ENCODE data around the gene SCIN.
"Not testable (repeated sequence)": the region's sequence is repeated elsewhere in the genome, so short reads cannot be mapped to it uniquely, and the experiment has no call there.

Gene SCIN

GRCh38 chr7:12570534-12571461, at the start of gene SCIN:
TSS of gene SCIN (plus strand) at chr7:12570720. CDS start at chr7:12570787, 67 bp downstream.
- peak in 1 of 4 experiments; percentile 1 for DNase-seq

- DNase-seq: no peak
Observed at GRCh38 chr7:12524794-12525386, 45.6 kb upstream of the SCIN start.

- not testable (repeated sequence) for DNase-seq
Observed at GRCh38 chr7:12526693-12527092, 43.8 kb upstream of the SCIN start.

GRCh38 chr7:12527670-12528069, 42.9 kb upstream of the SCIN start:
- DNase-seq: not testable (repeated sequence)

GRCh38 chr7:12529971-12530710, 40.4 kb upstream of the SCIN start:
- no peak for DNase-seq

DNA sequence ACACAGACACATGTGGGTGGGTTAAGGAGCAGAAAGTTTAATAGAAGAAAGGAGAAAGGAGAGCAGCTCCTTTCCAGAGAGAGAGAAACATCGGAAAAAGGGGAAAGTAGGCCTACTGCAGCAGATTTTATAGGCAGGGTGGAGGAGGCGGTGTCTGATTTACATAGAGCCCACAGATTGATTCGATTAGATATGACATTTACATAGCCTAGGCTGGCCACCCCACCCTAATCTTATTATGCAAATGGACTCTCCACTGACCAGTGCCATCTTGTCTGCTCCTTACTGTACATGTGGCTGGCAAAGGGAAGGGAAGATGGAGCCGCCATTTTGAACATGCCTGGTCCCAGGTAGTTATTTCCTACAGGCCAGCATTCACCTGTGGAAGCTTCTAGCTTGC, 38.7 kb upstream of the SCIN start:
- DNase-seq: no peak

DNA sequence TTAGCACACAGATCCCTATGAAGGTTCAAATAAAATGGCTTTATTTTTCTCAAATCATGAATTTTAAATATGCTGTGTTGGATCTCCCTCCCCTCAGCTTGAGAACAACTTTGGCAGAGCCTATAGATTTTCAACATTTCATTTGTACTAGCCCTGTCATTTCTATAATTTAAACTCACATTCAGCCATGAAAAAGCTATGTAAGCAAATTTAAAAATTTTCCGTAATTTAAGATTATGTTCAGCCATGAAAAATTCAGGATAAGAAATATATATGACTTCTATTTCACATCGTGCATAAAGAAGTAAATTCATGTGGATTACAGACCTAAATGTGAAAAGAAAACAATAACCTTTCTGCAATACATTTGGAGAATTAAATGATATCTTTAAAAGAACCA, 36.5 kb upstream of the SCIN start:
- DNase-seq: no peak

DNA sequence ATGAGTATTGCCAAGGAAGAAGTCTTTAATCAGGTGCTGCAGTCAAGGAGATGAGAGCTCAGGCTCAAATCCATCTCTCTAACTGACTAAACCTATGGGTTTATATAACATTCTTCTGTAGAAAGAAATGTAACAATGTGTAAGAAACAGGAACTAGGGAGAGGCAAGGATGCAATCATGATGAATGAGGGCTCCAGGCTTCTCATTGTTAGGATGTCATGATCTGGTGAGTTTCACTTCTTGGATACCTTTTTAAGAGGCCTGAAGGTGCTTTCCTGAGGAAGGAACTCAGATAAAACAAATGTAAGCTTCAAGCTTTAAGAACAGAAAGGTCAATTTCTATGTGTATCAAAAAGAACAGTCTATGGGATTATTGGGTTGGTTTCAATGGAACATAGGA, 30.8 kb upstream of the SCIN start:
- DNase-seq: no peak

- no peak for DNase-seq
Observed at GRCh38 chr7:12540850-12541249, 29.7 kb upstream of the SCIN start.

- DNase-seq: no peak
Observed at GRCh38 chr7:12543586-12543985, 26.9 kb upstream of the SCIN start.

- DNase-seq: no peak
Observed at GRCh38 chr7:12549106-12549505, 21.4 kb upstream of the SCIN start.

DNA sequence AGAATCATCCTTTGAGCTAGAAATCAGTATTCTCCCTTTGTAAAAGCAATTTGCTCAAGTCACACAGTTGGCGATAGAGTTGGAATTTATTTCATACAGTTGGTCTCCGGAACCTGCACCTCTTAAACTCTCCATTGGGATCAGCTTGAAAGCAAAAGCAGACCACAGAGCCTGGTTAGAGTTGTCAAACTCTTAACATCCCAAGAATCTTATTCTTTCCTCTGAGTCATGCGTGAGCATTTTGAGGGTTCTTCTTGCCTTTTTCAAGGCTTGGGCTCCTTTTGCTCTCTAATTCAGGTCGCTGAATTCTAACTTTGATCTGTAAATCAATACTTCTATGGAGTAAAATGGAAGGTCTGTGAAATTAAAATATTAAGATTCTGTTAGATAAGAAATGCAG, 19.6 kb upstream of the SCIN start:
- no peak for DNase-seq

- DNase-seq: no peak
Observed at GRCh38 chr7:12552876-12553275, 17.6 kb upstream of the SCIN start.

DNA sequence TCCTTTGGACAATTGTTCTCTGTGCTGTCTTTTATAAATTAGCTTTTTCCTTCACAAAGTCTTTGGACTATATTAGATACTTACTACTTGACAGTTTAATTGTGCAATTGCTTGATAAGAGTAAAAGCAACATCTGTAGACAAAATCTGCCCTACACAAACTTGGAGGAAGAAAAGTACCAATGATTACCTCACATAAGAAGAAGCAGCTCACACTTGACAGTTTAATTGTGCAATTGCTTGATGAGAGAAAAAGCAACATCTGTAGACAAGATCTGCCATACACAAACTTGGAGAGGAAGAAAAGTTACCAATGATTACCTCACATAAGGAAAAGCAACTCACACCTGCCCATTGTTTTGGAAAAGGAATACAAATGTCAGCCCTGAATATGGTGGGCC, 17.1 kb upstream of the SCIN start:
- DNase-seq: no peak

- no peak for DNase-seq
Observed at GRCh38 chr7:12554351-12554750, 16.2 kb upstream of the SCIN start.

GRCh38 chr7:12554872-12555271, 15.6 kb upstream of the SCIN start:
- DNase-seq: no peak

- DNase-seq: not testable (repeated sequence)
Observed at GRCh38 chr7:12555695-12556094, 14.8 kb upstream of the SCIN start.

GRCh38 chr7:12556139-12556792, 14.3 kb upstream of the SCIN start:
- not testable (repeated sequence) for DNase-seq

DNA sequence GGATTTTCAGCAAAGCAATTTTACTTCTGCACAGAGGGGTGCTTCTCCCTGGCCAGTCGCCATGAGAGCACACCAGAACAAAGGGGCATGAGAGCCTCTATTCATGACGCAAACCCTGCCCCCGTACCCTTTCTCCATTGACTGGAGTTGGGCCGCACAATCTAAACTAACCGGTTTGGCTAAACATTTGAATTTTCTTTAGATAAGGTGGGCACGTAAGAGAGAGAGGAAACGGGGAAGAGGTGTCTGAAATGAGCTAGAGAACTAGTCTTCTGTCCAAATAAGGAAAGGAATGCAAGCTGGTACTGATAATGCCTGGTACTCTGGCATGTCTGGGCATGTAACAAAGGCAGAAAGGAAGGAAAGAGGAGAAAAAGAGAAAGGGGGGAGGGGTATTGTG, 13.2 kb upstream of the SCIN start:
- DNase-seq: no peak

DNA sequence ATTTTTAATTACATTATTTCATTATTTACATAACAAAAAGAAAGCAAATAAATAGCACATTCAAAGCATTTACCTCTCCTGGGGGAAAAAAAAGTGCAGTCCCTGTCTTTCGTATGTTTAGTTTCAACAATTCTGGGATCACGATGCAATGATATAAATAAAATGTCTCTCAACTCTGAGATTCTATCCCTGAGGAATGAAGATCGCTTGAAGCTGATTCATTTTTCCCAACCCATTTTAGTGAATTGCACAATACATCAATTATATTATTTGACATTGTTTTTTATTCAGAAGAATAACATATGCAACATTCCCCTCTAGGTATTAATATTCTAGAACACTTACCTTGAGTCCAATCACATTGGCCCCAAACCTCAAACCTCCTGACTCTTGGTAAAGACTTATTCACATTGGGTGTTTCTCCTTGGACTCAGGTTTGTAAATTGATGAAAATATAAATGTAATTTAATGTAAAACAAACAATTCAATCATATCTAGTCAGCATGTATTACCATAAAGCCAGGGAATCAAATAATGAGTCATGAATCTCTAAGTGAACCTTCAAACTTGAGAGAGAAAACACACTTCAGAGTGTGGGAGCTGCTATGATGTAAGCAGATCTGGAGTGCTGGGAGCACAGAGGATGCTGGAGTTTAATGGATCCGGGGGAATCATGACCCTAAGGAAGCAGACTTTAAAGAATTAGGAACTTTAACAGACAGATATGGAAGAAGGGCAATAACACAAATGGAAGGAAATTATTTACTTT, 5.3 kb upstream of the SCIN start:
- DNase-seq: no peak

GRCh38 chr7:12565873-12566272, 4.6 kb upstream of the SCIN start:
- DNase-seq: no peak

DNA sequence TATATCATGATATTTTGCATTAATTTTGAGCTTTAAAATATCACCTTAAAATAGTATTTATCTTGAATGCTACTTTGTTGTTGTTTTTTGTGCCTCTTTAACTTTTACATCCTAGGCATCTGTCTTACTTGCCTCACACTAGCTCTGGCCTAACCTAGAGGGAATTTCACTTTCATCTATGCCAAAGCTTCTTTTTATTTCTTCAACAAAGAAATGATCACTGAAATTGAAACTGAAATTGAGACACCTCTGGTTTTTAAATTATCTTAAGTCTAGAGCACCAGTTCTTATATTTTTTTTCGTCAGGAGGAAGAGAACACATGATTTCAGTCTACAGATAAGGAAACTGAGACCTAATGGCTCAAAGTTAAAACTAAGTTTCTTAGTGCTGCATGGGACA, 3.5 kb upstream of the SCIN start:
- no peak for DNase-seq

All from activated CD4-positive, CD25-positive, alpha-beta regulatory T cell (primary cell).